Omental fat pad (tissue), 4 donors: ENCODE measurements around the gene PITPNC1. TPM values are rescaled to one million over a fixed set of nuclear protein-coding genes. Genes with fewer than 3 reads are reported as not detected.
"Not testable (repeated sequence)": the region's sequence is repeated elsewhere in the genome, so short reads cannot be mapped to it uniquely, and the experiment has no call there.

Source experiments
- ATAC-seq: fragments of 150-250 bp; one replicate; pipeline ENCODE4 v1.9.1; 2016; ENCODE audit warnings: mild to moderate bottlenecking, moderate library complexity; ENCODE audit not compliant: low FRiP score
- DNase-seq: peaks from one replicate; pipeline ENCODE4 v3.0.0-alpha.2; 2019; ENCODE audit warnings: low spot score
- total RNA-seq, 4 donors: library from RNA; depleted of rRNA; stranded (reverse); fragments of >200 nt; gene quantifications; one replicate each; pipeline ENCODE4 v1.1.0, GENCODE V29; 2016
- TF ChIP-seq, protein P1 (sequence below), 3 donors: fragments of 450-650 bp; IDR thresholded peaks; one replicate each; pipeline ENCODE4 v1.5.1; 2016 to 2017; ENCODE audit warnings: antibody characterized with exemption in 3 of 3, mild to moderate bottlenecking in 3 of 3, moderate library complexity in 2 of 3

PITPNC1 gene
- total RNA-seq, 4 donors from 2014 or later: 22.6 to 53.4 (median 35.0) TPM

DNA sequence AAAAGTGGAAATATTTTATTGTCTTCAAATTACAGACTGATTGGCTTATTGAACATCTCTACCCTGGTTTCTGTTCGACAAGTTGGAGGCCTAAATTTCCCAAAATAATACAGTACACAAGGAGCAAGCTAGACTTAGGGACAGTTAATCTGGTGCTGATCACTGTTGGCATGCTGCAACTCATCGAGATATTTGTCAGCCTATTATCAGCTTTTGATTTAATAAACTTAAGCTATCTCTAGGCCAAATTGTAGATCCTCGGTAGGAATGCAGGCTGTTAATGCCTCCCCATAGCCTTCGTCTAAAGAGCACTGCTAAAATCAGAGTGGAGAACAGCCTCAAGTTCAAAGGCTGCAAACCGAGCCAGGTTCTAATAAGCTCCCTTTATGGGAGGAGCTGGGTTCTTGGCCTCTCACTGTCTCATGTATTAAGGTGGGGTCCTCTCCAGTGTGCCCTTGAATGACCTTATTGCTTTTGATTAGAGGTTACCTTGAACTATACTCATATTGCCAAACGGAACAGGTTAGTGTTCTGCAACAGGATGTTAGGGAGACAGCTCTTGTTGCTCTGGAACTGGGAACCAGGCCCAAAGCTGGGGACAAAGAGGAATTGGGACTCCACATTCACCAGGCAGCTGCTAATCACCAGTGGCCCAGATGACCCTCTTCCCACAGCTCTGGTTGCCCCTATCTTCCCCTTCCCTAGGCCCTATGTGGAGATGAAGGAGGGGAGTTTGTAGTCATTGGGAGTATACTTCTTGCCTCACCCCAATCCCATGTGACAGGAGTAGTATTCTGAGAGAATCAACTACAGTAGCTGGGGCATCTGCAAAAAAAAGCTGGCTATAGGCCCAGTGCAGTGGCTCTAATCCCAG lies 271.2 kb downstream of the PITPNC1 start:
- TF ChIP-seq, protein P1, sequence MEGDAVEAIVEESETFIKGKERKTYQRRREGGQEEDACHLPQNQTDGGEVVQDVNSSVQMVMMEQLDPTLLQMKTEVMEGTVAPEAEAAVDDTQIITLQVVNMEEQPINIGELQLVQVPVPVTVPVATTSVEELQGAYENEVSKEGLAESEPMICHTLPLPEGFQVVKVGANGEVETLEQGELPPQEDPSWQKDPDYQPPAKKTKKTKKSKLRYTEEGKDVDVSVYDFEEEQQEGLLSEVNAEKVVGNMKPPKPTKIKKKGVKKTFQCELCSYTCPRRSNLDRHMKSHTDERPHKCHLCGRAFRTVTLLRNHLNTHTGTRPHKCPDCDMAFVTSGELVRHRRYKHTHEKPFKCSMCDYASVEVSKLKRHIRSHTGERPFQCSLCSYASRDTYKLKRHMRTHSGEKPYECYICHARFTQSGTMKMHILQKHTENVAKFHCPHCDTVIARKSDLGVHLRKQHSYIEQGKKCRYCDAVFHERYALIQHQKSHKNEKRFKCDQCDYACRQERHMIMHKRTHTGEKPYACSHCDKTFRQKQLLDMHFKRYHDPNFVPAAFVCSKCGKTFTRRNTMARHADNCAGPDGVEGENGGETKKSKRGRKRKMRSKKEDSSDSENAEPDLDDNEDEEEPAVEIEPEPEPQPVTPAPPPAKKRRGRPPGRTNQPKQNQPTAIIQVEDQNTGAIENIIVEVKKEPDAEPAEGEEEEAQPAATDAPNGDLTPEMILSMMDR (IDR thresholded peaks at IDR 0.05): no peak
- DNase-seq: no peak
- ATAC-seq: no peak

DNA sequence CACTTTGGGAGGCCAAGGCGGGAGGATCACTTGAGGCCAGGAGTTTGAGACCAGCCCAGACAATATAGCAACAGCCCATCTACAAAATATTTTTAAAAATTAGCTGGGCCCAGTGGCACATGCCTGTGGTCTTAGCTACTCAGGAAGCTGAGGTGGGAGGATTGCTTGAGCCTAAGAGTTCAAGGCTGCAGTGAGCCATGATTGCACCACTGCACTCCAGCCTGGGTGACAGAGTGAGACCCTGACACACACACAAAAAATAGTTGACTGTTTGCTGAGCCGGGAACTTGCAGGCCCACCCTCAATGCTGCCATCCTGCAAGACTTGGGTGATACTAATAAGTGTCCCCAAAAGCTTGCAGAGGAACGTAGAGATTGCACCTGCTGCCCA lies 271.8 kb downstream of the PITPNC1 start:
- DNase-seq, ATAC-seq: not testable (repeated sequence)

DNA sequence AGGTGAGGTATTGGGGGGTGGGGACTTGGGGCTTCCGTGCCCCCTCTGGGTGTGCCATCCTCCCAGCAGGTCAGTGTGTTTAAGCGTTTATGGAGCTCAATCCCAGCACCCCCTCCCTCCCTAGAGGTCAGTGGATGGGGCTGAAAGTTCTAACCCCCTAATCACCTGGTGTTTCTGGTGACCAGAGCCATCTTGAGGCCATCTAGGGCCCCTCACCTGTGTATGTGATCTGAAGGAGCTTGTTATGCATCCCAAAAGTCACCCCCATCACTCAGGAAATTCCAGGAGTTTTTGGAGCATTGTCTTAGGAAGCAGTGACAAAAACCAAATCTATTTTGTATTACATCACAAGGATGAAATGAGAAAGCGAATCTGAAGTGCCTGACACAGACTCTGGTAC lies 272.8 kb downstream of the PITPNC1 start:
- no peak for DNase-seq
- TF ChIP-seq, protein P1 (IDR thresholded peaks at IDR 0.05): no peak
- ATAC-seq: no peak

GRCh38 chr17:67651218-67651579 lies 274.1 kb downstream of the PITPNC1 start:
- ATAC-seq, DNase-seq: not testable (repeated sequence)

- TF ChIP-seq, protein P1 (IDR thresholded peaks at IDR 0.05): no peak
- DNase-seq (no peak), ATAC-seq (no peak)
Observed at GRCh38 chr17:67652433-67652832, 275.4 kb downstream of the PITPNC1 start.

DNA sequence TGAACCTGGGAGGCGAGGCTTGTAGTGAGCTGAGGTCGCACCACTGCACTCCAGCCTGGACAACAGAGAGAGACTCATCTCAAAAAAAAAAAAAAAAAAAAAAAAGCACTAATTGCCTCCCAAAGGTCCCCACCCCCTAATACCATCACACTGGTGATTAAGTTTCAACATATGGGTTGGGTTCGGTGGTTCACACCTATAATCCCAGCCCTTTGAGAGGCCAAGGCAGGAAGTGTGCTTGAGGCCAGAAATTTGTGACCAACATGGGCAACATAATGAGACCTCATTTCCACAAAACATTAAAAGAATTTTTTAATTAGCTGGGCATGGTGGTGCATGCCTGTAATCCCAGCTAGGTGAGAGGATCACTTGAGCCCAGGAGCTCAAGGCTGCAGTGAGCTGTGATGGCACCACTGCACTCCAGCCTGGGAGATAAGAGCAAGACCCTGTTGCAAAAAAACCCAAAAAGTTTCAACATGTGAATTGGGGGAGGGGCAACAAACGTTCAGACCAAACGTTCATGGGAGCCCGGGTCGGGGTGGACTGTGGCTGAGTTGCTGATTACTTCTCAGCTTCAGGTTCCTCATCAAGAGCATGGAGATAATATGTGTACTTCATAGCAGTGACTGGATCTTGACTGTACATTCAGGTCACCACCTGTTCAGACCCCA lies 278.5 kb downstream of the PITPNC1 start:
- DNase-seq (no peak), ATAC-seq (no peak)
- TF ChIP-seq, protein P1 (IDR thresholded peaks at IDR 0.05): no peak

- TF ChIP-seq, protein P1 (IDR thresholded peaks at IDR 0.05): no peak
- ATAC-seq (no peak), DNase-seq (no peak)
Observed at GRCh38 chr17:67656494-67657203, 279.6 kb downstream of the PITPNC1 start.
